ENCODE results near the gene PROS1. TPM values are rescaled to one million over a fixed set of nuclear protein-coding genes. Genes with fewer than 3 reads are reported as not detected.

The PROS1 gene
- total RNA-seq (10 to 100 TPM; 12.4 to 34.6 (median 21.9) TPM), polyA plus RNA-seq (10 to 100 TPM in 1 of 3 donors, 1 to 10 TPM in 2; 6.6 to 19.1 (median 8.9) TPM)
- long read RNA-seq, donor 1, partial matches to known transcripts: 0 of 2 reads
- long read RNA-seq, donor 1, other reads (novel, unspliced or antisense): 0 of 2 reads
- long read RNA-seq, donor 2: 0 reads
- long read RNA-seq, donor 3, partial matches to known transcripts: 0 of 2 reads
- long read RNA-seq, donor 3, other reads (novel, unspliced or antisense): 0 of 2 reads
- long read RNA-seq, donor 4, transcript PROS1-202 (15 exons, 3,583 nt): major isoform, 5 of 6 reads
- long read RNA-seq, donor 4, partial matches to known transcripts: 1 of 6 reads
- long read RNA-seq, donor 4, other reads (novel, unspliced or antisense): 0 of 6 reads
- long read RNA-seq, donor 5, transcript PROS1-212 (16 exons, 3,432 nt): minor isoform, 5 of 58 reads
- long read RNA-seq, donor 5, transcript PROS1-202 (15 exons, 3,583 nt): major isoform, 45 of 58 reads
- long read RNA-seq, donor 5, partial matches to known transcripts: 2 of 58 reads
- long read RNA-seq, donor 5, other reads (novel, unspliced or antisense): 6 of 58 reads
- long read RNA-seq, donor 6, transcript PROS1-202 (15 exons, 3,583 nt): major isoform, 6 of 6 reads
- long read RNA-seq, donor 6, partial matches to known transcripts: 0 of 6 reads
- long read RNA-seq, donor 6, other reads (novel, unspliced or antisense): 0 of 6 reads
- long read RNA-seq, donor 7: 0 reads
- long read RNA-seq, donor 8, partial matches to known transcripts: 0 of 3 reads
- long read RNA-seq, donor 8, other reads (novel, unspliced or antisense): 0 of 3 reads
- long read RNA-seq, donor 9, partial matches to known transcripts: 0 of 4 reads
- long read RNA-seq, donor 9, other reads (novel, unspliced or antisense): 0 of 4 reads
- long read RNA-seq, donor 10, partial matches to known transcripts: 0 of 2 reads
- long read RNA-seq, donor 10, other reads (novel, unspliced or antisense): 0 of 2 reads

DNA sequence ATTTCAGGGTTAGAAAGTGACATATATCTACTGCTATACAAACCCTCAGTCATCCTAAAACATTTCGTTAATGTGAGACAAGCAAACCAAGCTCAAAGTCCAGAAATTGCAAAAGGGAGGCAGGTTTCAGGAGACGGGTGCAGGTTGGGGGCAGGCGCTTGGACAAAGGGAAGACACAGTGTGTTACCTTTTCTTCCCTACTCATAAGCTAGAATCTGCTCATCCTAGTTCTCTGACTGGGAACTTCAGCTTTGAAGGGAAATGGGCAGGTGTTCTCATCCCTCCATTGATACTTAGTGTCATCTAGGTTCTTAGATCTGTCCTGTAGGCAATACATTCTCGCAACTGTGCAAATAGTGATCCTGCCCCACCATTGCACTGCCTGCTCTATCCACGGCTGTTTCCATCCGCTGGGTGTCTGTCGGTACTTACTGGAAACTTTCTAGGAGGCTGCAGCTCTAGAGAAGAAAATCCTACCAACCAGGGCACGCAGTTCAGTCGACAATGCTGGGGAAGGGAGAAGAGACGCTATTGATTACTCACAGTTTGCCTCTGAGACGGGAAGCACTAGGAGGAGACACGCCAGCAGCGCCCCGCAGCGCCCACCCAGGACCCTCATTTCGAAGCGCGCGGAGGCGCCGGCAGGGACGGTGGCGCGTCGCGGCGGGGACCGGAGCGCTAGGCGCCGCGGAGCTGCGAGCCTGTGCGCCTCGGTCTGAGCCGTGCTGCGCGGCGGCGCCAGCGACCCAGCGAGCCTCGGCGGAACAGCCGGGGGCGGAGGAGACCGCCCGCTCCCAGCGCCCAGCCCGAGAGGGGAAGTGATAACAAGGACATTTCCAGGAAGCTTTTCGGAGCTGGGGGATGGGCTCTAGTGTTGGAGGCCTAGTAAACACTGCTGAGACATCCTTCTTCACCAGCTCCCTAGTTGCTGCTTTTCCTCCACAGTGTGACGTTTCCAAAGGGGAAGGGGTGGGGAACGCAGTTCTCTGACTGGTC is at the start of gene PROS1:
PROS1 (minus strand) TSS at position 766 of the 996 bp plus-strand sequence; CDS start at position 619, 147 bp downstream.
- peak; percentile 74 to 91 (median 85) for DNase-seq
- no peaks in the 10 kb centered on the region for H3K36me3 ChIP-seq (replicated peaks in 1 of 2)
- TF ChIP-seq POLR2A (IDR thresholded peaks at IDR 0.05): peak; percentile 43 to 49
- TF ChIP-seq, protein P1, sequence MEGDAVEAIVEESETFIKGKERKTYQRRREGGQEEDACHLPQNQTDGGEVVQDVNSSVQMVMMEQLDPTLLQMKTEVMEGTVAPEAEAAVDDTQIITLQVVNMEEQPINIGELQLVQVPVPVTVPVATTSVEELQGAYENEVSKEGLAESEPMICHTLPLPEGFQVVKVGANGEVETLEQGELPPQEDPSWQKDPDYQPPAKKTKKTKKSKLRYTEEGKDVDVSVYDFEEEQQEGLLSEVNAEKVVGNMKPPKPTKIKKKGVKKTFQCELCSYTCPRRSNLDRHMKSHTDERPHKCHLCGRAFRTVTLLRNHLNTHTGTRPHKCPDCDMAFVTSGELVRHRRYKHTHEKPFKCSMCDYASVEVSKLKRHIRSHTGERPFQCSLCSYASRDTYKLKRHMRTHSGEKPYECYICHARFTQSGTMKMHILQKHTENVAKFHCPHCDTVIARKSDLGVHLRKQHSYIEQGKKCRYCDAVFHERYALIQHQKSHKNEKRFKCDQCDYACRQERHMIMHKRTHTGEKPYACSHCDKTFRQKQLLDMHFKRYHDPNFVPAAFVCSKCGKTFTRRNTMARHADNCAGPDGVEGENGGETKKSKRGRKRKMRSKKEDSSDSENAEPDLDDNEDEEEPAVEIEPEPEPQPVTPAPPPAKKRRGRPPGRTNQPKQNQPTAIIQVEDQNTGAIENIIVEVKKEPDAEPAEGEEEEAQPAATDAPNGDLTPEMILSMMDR (IDR thresholded peaks at IDR 0.05): no peak
- H3K27me3 ChIP-seq: no peaks in the 10 kb centered on the region
- peaks cover 4 to 21% of the 10 kb centered on the region in 2 donors for H3K4me1 ChIP-seq (replicated peaks in 1 of 2)
- intact Hi-C loops (cut with DNase I): no loop called here
- H3K4me3 ChIP-seq: peak within 1 kb of the TSS in 2 of 4 donors; percentile 40 to 82
- H3K9me3 ChIP-seq (replicated peaks in 1 of 3): no peaks in the 10 kb centered on the region
- 1 to 9% (median 3%) methylated on average over 5 to 53 of the region's 53 CpGs for WGBS, 4 donors
- H3K27ac ChIP-seq: peak within 1 kb of the TSS; percentile 37 to 93 (median 70)

DNA sequence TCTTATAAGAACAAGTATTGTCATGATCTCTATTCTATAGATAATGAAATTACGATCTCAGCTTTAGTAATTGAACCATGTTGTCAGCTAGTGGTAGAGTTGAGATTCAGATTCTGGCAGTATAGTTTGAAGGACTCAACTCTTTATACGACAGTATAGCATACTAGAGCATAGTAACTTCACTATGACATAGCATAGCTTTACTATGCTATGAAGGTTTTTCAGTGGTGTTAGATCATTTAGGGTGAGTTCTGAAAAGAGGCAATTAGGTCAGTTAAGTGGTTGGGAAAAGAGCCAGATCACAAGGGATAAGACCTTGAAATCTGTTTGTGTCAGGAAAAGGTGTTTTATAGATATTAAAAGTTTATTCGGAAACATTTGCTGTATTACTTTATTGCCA is 46.6 kb upstream of the PROS1 start:
- H3K27me3 ChIP-seq: no peaks in the 10 kb centered on the region
- no peaks in the 10 kb centered on the region for H3K9me3 ChIP-seq (replicated peaks in 1 of 3)
- 81 to 84% (median 83%) methylated on average over 3 of the region's 3 CpGs for WGBS, 4 donors
- no peak for TF ChIP-seq POLR2A (IDR thresholded peaks at IDR 0.05)
- TF ChIP-seq, protein P1 (IDR thresholded peaks at IDR 0.05): no peak
- H3K36me3 ChIP-seq (replicated peaks in 1 of 2): no peaks in the 10 kb centered on the region
- no peak overlapping the region for H3K27ac ChIP-seq
- intact Hi-C loops (cut with DNase I): no loop called here
- no peaks in the 10 kb centered on the region for H3K4me1 ChIP-seq (replicated peaks in 1 of 2)
- H3K4me3 ChIP-seq: no peak overlapping the region
- DNase-seq: no peak

DNA sequence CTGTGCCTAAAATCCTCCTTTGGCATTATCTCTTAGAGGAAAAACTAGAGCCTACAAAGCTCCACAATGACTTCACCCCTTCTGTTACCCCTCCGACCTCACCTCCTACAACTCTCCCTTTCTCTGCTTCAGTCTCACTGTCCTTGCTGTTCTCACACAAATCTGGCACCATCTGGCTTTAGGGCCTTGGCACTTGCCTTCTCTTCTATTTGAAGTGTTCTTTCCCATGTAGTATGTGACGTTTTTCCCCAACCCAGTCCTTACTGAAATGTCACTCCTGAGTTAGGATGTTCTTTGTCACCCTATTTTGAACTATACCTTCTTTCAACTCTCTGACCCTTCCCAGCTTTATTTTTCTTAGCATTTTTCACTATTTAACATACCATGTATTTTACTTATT is 46.0 kb upstream of the PROS1 start:
- WGBS, 4 donors: 79 to 89% (median 84%) methylated on average over 2 of the region's 2 CpGs
- no peaks in the 10 kb centered on the region for H3K36me3 ChIP-seq (replicated peaks in 1 of 2)

More for the DNA sequence above, 46.0 kb upstream of the PROS1 start:
- Histone ChIP-seq H3K4me3 (no peak overlapping the region), H3K27ac (no peak overlapping the region), H3K9me3 (replicated peaks in 1 of 3) (peaks cover 0 to 5% (median 0%) of the 10 kb centered on the region in 3 donors), H3K4me1 (replicated peaks in 1 of 2) (no peaks in the 10 kb centered on the region), H3K27me3 (no peaks in the 10 kb centered on the region)
- TF ChIP-seq POLR2A (IDR thresholded peaks at IDR 0.05): no peak
- TF ChIP-seq, protein P1 (IDR thresholded peaks at IDR 0.05): no peak
- intact Hi-C loops (cut with DNase I): no loop called here
- no peak for DNase-seq
